RWPE1 (cell line): ENCODE results near the gene ACVR1C.

Experiments
- CTCF ChIA-PET: fragments of 350-600 bp; sonication (Branson Sonifier 250); formaldehyde crosslinking; extraction: SDS; loops from one replicate; lab custom pipeline; 2021; lab: Yijun Ruan, JAX
- POLR2A ChIA-PET: fragments of 400-600 bp; formaldehyde crosslinking; extraction: SDS; loops from one replicate; lab custom pipeline; 2020; ENCODE audit warnings: antibody characterized with exemption; ENCODE audit not compliant: low non-redundant PET; lab: Yijun Ruan, JAX
- DNase-seq: peaks from one replicate; pipeline ENCODE4 v3.0.0; 2012; ENCODE audit warnings: low spot score
- H3K27ac ChIP-seq: fragments of 450-650 bp; 2 replicates; pipeline ENCODE4 v1.5.1; 2017
- CTCF ChIP-seq: fragments of 450-650 bp; conservative IDR thresholded peaks from 2 replicates; pipeline ENCODE4 v1.5.1; 2017; ENCODE audit warnings: low read depth, mild to moderate bottlenecking

Gene ACVR1C

GRCh38 chr2:157486596-157487270 is 141.9 kb downstream of the ACVR1C start:
- ChIA-PET POLR2A (no interaction called here), CTCF (interaction anchor here (0.6 kb wide), 1 partner anchor 497 kb away, joined by 3 read pairs; no protein-coding TSS in a partner anchor)
- no peak for DNase-seq
- no peak overlapping the region for H3K27ac ChIP-seq
- no peak for TF ChIP-seq CTCF

- no peak overlapping the region for H3K27ac ChIP-seq
- ChIA-PET POLR2A (no interaction called here), CTCF (interaction anchor here (0.6 kb wide), 1 partner anchor 522 kb away, joined by 4 read pairs; no protein-coding TSS in a partner anchor)
- no peak for DNase-seq
- no peak for TF ChIP-seq CTCF
Observed at GRCh38 chr2:157480182-157480961, 148.3 kb downstream of the ACVR1C start.

DNA sequence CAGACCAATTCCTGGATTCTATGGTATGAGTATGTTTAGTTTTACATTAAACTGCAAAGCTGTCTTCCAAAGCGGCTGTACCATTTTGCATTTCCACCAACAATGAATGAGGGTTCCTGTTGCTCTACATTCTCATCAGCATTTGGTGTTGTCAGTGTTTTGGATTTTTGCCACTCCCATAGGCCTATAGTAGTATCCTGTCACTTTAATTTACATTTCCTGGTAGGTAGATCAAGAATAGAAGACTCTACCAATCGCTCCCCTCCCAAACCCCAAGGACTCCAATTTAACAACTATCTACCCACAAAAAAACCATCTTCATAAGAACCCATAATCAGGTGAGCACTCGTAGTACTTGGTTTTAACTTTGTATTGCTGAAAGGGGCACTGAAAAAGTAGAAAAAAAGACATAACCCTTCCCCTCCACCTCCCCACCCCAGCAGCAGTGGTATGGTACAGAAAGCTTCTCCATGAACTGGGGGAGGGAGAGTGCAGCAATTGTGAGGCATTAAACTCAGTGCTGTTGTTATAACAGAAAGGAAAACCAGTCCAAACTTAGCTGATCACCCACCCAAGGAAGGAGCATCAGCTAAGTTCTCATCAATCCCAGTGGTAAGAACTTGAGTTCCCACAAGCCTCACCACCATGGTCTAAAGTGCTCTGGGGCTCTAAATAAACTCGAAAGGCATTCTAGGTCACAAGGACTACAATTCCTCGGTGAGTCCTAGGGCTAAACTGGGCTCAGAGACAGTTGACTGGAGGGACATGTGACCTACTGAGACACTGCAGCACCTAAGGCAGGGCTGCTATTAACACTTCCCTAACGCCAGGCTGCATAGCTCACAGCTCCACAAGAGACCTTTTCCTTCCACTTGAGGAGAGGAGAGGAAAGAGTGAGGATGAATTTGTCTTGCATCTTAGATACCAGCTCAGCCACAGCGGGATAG is 149.3 kb downstream of the ACVR1C start:
- ChIA-PET POLR2A (no interaction called here), CTCF (interaction anchor here (0.6 kb wide), 1 partner anchor 523 kb away, joined by 4 read pairs; no protein-coding TSS in a partner anchor)
- H3K27ac ChIP-seq = no peak overlapping the region
- TF ChIP-seq CTCF = no peak
- no peak for DNase-seq

DNA sequence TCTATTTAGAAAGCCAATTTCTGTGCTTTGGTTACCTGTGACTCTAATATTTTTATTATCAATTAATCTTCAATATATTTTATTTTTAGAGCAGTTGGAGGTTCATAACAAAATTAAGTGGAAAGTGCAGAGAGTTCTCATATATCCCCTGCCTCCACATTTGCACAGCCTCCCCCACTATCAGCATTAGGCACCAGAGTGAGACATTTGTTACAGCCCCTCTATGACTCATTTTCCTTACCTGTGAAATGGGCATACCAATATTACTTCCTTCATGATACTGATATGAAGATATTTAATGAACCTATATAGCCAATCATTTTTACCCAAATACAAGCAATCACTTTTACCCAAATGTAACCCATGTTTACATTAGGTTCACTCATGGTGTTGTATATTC is 150.7 kb downstream of the ACVR1C start:
- POLR2A ChIA-PET = no interaction called here
- no peak overlapping the region for H3K27ac ChIP-seq
- TF ChIP-seq CTCF = no peak
- DNase-seq = no peak
- CTCF ChIA-PET = no interaction called here

DNA sequence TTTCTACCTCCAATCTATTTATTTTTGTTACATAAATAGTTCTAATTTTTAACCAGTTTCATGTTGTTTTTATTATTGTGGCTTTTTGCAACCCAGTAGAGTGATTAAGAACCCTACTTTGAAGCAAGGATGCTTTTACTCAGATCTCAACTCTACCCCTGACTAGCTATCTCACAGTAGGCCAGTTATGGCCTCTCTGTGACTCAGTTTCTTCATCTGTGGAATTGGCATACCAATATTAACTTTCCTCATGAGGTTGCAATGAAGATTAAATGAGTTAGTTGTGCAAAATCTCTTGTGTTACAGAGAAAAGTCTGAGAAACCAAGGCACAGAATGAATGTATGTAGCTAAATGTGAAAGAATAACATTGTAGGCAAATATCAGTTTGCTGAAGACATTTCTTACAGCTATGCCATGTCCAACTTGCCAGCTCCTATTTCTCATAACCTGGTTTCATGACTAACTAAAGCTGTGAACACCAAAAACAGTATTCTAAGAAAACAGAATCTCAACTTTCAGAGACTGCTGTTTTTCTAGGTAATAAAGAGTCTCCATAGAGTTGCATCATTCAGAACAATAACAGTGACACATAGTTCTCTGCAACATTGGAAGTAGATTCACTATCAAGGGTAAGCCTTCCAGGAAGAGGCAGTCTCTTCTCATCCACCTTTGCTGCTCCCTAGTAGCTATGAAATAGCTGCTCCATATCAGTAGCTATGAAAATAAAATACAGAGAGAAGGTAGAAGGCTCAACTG is 151.5 kb downstream of the ACVR1C start:
- POLR2A ChIA-PET = no interaction called here
- no peak for DNase-seq
- CTCF ChIA-PET = interaction anchor here (0.6 kb wide), 1 partner anchor 63 kb away, joined by 4 read pairs; no protein-coding TSS in a partner anchor
- no peak overlapping the region for H3K27ac ChIP-seq
- TF ChIP-seq CTCF = no peak
